Measurements from ENCODE around the gene C6orf120.

C6orf120 gene

GRCh38 chr6:169701954-169702839 lies at the start of gene C6orf120, which contains the start of gene WDR27:
Gene C6orf120 (plus strand): TSS chr6:169702126. CDS start chr6:169702460, 334 bp downstream.
Gene WDR27 (minus strand): TSS chr6:169702029. CDS start chr6:169689005, 13,024 bp downstream.
- peak; percentile 97 to 98 for DNase-seq

DNA sequence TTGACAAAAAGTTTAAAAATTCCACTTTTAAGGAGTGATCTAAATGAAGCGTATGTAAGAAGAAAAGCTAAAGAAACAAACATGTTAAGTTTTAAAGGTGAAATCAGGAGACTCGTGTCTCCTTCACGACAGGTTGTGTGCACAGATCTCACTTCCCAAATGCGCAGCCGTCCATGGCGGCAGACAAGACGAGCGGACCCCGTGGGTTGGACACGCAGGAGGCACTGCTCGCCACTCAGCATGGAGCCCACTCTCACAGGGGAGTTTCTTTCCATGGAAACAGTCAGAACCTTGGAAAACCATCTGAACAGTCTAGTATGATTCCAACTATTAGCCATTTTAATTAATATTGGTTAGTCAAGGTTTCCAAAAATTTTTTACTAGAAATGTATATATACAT lies 49.0 kb upstream of the C6orf120 start:
- DNase-seq, result no peak

DNA sequence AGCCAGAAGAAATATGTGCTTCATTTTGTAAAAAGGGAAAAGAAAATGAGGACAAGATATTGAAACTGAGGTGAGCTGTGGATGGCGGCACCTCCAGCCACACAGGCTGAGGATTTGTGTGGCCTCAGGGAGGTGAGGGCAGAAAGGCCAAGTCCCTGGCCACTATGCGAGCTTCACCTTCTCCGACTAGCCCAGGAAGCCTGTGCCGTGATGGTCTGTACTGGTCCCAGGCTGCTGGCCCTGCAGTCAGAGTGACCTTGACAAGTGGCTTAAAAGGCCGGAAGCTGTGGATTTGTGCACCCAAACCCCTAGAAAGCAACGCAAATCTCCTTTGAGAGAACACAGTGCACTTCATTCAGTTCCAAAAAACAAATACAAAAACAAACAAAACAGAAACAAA lies 48.2 kb upstream of the C6orf120 start:
- DNase-seq, result no peak

- peak; percentile 35 to 51 for DNase-seq
These were observed 47.1 kb upstream of the C6orf120 start for GRCh38 chr6:169654598-169655391.

DNA sequence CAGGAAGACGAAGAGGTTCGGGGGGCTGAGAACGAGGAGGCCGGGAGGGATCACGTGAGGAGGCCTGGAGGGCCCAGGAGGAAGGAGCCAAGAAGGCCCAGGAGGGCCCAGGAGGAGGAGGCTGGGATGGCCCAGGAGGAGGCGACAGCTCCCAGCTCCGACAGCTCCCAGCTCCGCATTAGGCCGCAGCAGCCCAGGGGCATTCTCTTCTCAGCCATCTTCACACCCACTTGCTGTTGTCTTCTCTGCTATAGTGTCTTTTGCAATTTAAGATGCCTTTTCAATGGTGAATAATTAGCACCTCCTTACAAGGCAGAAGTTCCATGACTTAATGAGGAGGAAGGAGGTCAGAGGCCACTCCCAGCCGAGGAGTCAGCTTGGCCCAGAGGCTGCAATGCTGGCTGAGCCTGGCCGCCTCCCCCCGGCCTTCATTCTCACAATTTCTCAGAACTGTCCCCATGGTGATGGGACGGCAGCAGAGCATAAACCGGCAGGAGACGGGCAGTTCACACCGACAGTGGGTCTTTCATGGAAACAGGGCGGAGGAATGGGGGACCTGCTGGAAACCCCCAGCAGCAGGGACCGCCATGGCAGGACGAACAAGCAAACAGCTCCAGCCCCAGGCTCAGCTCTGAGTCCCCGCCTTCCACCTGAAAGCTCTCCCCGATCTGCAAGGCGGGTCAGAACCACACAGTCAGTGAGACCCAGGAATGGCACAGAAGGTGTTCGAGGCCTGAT lies 45.2 kb upstream of the C6orf120 start:
- no peak for DNase-seq

- DNase-seq, result no peak
These were observed 44.7 kb upstream of the C6orf120 start for GRCh38 chr6:169657284-169657610.

GRCh38 chr6:169659820-169660610 lies 41.9 kb upstream of the C6orf120 start:
- no peak for DNase-seq

DNA sequence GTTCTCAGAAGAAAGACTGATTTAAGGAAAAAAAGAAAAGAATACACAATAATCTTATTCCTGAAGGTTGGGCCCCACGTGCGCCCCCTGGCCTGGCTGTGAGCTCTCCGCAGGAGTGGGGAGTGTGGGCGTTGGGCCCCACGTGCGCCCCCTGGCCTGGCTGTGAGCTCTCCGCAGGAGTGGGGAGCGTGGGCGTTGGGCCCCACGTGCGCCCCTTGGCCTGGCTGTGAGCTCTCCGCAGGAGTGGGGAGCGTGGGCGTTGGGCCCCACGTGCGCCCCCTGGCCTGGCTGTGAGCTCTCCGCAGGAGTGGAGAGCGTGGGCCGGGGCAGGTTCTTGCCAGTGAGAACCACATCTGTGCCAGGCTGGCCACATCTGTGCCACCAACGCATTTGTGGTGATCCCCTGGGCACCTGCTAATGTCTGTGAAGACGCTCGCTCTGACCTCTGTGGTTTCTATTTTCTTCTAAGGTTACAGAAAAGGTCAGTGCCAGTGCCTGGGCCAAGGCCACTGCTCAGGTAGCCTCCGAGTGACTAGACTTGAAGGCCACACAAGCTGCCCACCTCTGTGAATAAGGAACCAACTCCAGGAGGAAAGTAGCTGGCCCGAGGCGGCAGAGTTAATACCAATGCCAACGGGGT lies 41.1 kb upstream of the C6orf120 start:
- DNase-seq, result no peak

DNA sequence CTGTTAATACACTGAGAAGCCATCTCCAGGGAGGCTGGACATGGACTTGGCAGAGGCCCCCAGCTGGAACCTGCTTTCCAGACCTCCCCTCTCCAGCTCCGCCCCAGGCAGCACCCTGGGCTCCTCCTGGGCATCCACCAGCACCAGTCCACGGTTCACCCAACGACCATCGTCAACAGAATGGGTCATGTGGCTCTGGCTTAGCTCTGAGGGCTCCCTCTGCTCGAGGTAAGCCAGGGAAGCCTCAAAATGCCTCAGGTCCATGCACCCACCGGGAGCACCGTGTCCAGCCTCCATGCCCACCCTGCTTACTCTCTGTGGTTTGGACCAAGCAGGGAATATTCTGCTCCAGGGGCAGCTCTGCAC lies 40.6 kb upstream of the C6orf120 start:
- DNase-seq, result no peak

DNA sequence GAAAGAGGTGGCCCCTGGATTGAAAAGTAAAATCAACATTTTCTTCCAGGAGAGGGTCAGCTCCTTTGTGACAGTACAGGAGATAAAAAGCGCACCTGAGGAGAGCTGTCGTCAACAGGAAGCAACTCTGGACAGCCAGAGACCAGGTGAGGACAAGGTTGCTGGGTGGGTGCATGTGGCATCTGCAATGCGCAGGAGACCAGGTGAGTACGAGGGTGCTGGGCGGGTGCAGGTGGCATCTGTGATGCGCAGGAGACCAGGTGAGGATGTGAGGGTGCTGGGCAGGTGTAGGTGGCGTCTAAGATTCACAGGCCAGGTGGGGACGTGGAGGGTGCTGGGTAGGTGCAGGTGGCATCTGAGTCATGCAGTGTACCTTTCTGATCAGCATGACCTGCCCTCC lies 38.5 kb upstream of the C6orf120 start:
- DNase-seq, result no peak

- DNase-seq, result no peak
These were observed 37.7 kb upstream of the C6orf120 start for GRCh38 chr6:169664227-169664626.

DNA sequence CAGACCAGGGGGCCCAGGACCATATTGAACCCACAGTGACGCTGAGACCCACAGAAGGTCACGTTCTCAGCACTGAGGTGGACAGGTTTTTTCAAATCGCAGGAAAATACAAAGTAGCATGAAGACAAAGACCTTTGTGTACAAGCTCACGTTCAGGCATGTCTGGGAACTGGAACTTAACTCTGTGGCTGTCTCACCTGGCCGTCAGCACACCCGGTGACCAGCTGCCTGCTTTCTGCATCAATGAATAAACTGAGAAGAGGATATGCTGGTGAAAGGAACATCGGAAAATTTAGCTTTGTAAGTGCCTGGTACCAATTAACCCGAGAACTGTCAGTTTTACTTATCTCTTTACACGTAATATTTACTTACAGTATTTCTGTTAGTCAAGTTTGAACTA lies 36.6 kb upstream of the C6orf120 start:
- DNase-seq, result no peak

GRCh38 chr6:169666441-169666840 lies 35.5 kb upstream of the C6orf120 start:
- no peak for DNase-seq

DNA sequence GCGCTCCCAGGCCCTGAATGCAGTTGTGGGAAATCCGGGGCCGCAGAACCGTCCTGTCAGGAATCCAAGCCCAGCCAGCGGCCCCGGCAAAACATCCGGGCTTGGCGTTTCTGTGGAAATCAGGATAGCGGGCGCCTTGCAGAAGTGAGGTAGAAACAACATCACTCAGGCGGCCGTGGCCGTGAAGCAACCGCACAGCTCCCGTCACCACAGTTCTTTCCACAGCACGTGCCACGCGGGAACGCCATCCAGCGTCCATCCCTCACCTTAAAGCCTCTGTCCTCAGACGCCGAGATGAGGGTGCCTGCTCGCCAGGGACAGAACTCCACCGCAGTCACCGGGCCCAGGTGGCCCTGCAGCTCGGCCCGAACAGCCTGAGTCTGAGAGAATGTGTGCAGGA lies 34.2 kb upstream of the C6orf120 start:
- DNase-seq, result no peak

GRCh38 chr6:169668203-169668847 lies 33.6 kb upstream of the C6orf120 start:
- DNase-seq, result no peak

GRCh38 chr6:169669147-169669546 lies 32.8 kb upstream of the C6orf120 start:
- DNase-seq, result no peak

DNA sequence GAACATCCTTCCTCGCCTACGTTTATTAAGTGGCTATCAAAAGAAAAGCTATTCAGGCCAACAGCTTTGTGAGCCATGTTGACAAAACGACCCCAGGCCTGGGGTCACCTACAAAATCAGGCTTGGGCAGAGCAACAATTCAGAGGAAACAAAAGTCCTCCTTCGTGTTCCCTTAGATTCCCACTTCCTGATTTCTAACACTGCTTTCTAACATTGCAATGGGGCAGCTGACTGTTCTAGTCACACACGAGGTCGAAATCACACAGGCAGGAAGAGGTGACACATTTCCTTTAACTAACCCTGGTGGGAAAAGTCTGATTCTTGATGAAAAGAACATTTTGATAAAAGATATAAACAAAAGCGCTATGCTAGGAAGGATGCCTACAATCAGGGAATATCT lies 32.0 kb upstream of the C6orf120 start:
- DNase-seq, result no peak

DNA sequence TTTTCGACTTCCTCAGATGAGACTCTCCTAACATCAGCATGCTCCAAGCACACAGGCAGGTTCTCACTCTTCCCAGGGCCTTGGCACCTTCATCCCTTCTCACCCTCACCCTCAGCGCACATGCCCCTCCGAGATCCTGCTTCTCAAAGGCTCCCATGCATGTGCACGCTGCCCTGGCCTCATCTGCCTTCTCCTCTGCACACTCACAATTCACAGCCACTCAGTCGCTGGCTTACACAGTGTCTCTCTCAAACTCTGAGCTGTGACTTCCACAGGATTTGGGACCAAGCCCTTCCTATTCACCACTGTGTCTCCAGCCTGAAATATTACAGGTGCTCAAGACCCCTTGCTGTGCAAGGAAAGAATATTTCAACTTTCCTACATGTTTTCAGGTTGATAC lies 30.4 kb upstream of the C6orf120 start:
- DNase-seq, result no peak

GRCh38 chr6:169675011-169675410 lies 26.9 kb upstream of the C6orf120 start:
- DNase-seq, result no peak

DNA sequence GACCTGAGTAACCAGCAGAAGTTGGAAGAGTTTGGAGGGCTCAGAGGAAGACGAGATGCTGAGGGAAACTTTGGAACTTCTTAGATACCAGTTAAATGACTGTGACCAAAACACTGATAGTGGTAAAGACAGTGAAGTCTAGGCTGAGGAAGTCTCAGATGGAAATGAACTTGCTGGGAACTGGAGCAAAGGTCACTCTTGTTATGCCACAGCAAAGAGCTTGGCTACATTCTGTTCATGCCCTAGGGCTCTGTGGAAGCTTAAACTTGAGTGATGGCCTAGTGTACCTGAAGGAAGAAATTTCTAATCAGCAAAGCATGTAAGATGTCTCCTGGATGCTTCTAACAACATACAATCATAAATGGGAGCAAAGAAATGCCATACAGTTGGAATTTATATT lies 24.8 kb upstream of the C6orf120 start:
- no peak for DNase-seq

GRCh38 chr6:169678342-169678741 lies 23.6 kb upstream of the C6orf120 start:
- no peak for DNase-seq

GRCh38 chr6:169684056-169684455 lies 17.9 kb upstream of the C6orf120 start:
- no peak for DNase-seq
